ENCODE data around the gene C5orf24.
"Not testable (repeated sequence)": the region's sequence is repeated elsewhere in the genome, so short reads cannot be mapped to it uniquely, and the experiment has no call there.

C5orf24 gene

DNA sequence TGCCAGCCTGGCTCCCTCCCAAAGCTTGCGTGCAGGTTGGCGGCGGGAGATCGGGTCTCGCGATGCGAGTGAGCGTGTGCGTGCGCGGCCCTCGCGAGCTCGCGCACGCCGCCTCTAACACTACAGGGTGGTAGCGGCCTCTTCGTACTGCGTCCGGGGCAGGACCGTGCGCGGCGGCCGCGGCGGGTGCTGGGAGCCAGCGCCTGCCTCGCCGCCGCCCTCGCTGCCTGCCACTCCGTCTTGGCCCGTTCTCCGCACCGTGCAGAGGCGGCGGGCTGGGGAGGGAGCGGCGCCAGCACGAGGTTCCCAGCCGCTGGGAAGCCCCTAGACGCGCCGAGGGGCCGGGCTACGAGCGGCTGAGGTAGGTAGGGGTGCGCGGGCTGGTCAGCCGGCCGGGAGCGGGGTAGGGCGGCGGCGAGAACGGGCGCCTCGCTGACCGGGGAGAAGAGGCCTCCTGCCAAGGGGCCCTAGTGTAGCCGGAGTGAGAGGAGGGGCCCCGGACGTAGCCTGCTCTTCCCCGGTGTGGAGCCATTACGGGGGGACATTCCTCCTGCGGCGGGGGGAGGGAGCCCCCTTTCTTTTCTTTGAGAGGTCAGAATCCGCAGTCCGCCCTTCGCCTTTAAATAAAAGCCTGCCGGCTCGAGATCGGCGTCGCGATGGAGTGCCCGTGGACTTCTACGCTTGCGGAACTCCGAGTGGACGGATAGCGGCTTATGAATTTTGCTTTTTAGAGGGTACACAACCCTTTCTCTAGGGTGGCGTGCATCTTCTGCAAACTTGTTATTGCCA lies at the start of gene C5orf24:
C5orf24 (plus strand) TSS at position 117 of the 789 bp plus-strand sequence. CDS start 8,933 bp downstream, outside the sequence.
- DNase-seq (ENCODE audit: low spot score): peak; percentile 93

DNA sequence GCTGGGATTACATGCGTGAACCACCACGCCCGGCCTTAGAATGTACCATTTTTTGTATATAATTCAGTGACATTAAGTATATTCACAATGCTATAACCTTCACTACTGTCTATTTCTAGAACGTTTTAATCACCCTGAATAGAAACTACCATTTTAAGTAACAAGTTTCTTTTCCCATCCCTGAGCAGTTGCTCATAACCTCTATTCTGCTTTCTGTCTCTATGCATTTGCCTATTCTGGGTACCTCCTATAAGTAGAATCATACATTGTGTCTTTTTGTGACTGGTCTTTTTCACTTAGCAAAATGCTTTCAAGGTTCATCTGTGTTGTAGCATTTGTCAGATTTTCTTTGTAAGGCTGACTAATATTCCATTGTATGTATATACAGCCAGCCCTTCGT lies 47.3 kb upstream of the C5orf24 start:
- DNase-seq (ENCODE audit: low spot score): no peak

DNA sequence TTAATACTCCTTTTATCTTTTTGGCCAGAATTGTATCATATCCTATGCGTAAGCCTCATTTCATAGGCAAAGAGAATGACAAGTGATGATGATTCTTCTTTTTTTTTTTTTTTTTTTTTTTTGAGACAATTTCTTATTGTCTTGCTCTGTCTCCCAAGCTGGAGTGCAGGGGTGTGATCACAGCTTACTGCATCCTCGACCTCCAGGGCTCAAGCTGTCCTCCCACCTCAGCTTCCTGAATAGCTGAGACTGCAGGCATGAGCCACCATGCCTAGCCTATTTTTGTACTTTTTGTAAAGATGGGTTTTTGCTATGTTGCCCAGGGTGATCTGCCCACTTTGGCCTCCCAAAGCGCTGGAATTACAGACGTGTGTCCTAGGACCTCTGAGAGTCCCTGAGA lies 41.9 kb upstream of the C5orf24 start:
- DNase-seq (ENCODE audit: low spot score): no peak

DNA sequence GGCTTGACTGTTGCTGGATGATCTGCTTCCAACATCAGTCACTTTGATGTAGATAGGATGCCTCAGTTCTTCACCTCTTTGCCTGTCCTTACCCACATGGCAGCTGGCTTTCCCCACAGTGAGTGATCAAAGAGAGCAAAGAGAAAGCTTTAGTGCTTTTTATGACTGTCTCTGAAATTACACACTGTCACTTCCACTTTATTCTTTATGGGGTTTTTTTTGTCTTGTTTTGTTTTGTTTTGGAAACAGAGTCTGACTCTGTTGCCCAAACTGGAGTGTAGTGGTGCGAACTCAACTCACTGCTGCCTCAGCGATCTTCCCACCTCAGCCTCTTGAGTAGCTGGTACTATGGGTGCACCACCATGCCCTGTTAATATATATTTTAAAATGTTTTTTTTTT lies 32.4 kb upstream of the C5orf24 start:
- DNase-seq (ENCODE audit: low spot score): peak; percentile 0

DNA sequence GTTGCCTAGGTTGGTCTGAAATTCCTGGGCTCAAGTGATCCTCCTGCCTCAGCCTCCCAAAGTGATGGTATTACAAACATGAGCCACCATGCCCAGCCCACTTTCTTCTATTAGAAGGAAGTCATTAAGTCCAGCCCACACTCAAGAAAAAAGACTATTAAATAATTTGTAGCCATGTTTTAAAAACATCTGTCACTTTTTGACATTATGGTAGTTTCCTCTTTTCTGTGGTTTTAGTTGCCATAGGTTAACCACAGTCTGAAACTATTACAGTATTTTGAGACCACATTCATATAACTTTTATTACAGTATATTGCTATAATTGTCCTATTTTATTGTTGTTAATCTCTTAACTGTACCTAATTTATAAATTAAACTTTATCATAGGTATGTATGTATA lies 31.9 kb upstream of the C5orf24 start:
- DNase-seq (ENCODE audit: low spot score): no peak

DNA sequence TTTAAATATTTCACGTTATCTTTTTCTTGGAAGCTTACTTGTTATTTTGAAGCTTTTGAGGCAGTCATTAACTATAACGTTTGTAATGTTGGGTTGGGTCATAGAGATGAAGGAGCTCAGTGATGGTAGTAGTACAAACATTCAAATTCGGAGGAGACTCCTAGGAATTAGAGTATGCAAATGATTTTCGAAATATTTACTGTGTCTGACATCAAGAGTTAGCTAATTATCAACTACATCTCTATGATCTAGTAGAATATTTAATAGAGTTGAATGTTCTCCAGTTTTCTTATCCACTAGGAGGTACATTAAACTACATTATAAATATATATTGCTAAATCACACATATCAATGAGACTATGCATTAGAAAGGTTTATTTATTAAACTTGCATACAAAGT lies 28.8 kb upstream of the C5orf24 start:
- no peak for DNase-seq (ENCODE audit: low spot score)

DNA sequence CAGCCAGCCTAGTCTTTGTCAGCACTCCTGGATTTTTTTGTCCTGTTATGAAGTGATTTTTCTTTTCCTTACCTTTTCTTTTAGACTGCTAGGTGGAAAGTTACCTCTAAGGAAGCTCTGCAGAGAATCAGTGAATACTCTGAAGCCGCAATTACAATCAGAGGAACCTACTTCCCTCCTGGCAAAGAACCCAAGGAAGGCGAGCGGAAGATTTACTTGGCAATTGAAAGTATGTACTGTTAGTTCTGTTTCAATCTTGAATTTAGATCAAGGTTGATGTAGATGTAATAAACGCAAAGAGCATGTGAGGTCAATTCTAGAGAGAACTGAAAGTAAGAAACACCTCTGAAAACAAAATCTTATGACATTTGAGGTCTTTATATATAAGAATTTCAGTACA lies 27.0 kb upstream of the C5orf24 start:
- no peak for DNase-seq (ENCODE audit: low spot score)

DNA sequence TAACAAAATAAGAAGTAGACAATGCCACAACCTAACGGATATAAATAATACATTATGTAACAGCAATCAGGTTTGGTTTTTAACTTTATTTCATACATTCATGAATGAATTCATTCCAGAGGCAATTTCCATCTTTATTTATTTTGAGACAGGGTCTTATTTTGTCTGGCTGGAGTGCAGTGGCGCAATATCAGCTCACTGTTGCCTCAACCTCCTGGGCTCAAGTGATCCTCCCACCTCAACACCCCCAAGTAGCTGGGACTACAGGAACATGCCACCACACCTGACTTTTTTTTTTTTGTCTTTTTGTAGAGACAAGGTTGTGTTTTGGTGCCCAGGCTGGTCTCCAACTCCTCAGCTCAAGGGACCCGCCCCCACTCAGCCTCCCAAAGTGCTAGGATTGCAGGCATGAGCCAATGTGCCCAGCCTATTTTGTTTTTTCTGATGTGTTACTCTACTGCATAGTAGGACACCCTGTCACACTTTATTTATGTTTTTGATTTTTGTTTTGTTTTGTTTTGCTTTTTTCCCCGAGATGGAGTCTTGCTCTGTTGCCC lies 26.3 kb upstream of the C5orf24 start:
- no peak for DNase-seq (ENCODE audit: low spot score)

DNA sequence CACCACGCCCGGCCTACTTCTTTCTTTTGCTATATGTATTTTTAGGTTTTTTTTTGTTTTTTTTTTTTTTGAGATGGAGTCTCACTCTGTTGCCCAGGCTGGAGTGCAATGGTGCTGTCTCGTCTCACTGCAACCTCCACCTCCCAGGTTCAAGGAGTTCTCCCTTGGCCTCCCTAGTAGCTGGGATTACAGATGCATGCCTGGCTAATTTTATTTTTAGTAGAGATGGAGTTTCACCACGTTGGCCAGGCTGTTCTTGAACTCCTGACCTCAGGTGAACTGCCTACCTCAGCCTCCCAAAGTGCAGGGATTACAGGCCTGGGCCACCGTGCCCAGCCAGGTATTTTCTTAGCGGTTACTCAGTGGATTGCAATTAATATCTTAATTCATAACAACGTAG lies 23.9 kb upstream of the C5orf24 start:
- DNase-seq (ENCODE audit: low spot score): no peak

DNA sequence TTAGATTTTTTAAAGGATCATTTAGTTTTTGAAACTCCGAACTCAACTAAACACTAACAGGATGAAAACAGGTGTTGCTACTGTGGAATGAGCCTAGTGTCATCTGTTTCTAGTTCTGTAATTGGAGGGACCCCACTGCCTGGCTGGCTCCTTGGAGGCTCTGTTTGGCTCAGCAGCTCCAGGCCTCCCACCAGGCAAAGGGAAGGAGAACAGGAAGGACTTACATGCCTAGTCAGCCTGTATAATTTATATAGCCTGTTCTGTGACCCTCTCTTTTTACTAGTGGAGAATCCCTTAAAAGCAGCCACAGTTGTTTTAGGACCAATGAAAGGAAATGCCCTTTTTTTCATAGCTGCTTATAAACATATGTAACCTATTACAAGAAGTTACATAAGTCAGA lies 21.1 kb upstream of the C5orf24 start:
- no peak for DNase-seq (ENCODE audit: low spot score)

DNA sequence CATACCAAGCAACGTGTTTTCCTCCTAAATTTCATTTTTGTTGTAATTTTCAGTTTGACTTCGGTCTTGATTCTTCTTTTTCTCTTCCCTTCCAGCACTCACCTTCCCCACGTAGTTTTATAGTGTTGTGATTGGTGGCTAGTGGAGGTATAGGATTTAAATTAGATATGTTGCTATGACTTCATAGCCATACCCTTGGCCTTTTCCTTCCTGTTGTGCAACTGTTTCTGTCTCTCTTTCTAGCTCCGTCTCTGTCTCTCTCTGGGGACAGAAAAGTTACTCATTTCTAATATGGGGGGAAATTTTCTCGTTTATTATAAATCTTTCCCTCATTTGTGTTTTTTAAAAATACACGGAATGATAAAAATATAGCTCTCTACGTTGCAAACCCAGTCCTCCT lies 20.6 kb upstream of the C5orf24 start:
- DNase-seq (ENCODE audit: low spot score): no peak

DNA sequence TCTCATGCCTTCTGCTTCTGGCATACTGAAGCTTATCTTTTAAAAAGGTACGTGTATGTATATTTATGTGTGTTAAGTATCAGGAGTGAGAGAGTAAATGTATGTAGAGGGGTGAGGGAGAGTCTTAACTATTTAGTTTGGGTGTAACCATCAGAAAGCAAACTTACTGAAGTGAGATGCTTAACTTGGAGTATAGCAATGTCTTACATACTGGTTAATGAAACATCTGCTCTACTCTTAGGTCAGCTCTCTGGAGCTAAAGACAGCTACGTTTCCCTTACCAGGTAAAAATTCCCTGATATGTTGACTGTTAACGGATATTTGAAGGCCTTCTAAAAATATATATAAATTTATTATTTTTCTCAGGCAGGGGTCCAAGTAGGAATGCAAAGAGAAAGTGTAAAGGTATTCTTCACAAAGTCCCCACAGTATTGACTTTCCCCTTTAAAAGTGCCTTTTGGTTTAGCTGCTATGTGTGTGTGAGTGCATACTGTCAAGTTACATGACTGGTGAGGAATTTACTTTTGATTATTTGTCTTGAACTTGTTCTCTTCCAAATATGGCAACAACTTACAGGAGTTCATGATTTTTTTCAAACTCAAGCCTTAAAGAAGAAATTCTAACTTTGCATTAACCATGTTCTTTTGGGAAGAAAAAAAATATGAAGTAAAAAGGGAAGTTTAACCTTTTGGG lies 12.3 kb upstream of the C5orf24 start:
- no peak for DNase-seq (ENCODE audit: low spot score)

DNA sequence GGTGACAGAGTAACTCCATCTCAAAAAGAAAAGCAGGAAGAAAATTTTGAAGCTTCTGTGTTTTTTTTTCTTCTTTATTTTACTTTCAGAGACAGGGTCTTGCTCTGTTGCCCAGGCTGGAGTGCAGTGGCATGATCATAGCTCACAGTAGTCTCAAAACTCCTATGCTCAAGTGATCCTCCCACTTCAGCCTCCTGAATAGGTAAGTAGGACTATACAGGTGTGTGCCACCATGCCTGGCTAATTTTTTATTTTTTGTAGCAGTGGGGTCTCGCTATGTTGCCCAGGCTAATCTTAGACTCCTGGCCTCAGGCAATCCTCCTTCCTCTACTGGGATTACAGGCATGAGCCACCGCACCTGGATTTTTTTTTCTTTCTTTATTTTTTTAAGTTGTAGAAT lies 10.1 kb upstream of the C5orf24 start:
- no peak for DNase-seq (ENCODE audit: low spot score)

DNA sequence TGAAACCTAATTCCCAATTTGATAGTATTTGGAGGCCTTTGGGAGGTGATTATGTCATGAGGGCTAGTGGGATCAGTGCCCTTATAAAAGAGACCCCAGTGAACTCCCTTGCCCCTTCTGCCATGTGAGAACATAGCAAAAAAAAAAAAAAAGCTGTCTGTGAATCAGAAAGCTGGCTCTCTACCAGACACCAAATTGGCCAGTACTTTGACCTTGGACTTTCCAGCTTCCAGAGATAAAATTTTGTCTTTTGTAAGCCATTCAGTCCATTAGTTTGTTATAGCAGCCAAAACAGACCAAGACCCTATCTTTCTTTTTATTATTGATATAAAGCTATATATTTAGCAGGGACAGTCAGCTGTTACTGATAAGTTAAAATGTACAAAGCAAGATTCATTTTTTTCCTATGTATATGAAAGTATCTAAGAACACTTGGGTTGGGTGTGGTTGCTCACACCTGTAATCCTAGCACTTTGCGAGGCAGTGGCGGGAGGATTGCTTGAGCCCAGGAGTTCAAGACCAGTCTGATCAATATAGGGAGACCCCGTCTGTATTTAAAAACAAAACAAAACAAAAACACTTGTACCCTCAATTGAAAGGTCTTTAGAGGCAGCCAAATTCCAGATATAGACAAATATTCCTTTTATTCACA lies 8.1 kb upstream of the C5orf24 start:
- no peak for DNase-seq (ENCODE audit: low spot score)

DNA sequence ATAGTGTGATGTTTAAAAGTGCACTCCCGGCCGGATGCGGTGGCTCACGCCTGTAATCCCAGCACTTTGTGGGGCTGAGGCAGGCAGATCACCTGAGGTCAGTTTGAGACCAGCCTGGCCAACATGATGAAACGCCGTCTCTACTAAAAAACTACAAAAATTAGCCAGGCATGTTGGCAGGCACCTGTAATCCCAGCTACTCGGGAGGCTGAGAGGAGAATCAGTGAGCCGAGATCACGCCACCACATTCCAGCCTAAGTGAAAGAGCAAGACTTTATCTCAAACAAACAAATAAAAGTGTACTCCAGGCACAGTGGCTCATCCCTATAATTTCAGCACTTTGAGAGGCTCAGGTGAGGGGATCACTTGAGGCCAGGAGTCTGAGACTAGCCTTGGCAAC lies 7.4 kb upstream of the C5orf24 start:
- DNase-seq (ENCODE audit: low spot score): not testable (repeated sequence)

DNA sequence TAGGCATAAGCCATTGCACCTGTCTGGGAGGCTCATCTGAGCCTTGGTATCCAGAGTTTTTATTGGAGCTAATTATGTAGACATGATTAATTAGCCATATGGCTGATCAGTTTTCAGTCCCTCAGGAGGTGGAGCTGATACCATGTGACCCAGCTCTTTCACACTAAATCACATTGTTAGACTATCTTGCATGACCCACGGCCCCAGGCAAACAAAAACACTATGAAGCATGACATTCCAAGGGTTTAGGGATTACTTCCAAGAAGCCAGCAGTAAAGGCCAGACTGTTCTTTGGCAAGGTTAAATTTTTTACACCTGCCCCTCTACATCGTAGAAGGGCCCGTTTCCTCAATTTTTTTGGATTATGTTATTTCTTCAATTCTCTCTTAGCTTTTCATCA lies 5.0 kb upstream of the C5orf24 start:
- no peak for DNase-seq (ENCODE audit: low spot score)

DNA sequence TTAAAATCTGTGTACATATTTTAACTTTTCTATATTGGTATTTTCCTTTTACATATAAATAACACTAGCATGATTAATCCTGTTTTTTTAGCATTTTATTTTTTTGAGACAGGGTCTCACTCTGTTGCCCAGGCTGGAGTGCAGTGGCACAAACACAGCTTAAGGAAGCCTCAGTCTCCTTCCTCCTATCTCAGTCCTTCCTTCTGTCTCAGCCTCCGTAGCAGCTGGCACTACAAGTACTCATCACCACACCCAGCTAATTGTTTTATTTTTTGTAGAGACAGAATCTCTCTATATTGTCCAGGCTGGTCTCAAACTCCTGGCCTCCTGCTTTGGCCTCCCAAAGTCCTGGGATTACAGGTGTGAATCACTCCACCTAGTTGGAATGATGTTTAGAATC lies 1.5 kb upstream of the C5orf24 start:
- DNase-seq (ENCODE audit: low spot score): no peak

DNA sequence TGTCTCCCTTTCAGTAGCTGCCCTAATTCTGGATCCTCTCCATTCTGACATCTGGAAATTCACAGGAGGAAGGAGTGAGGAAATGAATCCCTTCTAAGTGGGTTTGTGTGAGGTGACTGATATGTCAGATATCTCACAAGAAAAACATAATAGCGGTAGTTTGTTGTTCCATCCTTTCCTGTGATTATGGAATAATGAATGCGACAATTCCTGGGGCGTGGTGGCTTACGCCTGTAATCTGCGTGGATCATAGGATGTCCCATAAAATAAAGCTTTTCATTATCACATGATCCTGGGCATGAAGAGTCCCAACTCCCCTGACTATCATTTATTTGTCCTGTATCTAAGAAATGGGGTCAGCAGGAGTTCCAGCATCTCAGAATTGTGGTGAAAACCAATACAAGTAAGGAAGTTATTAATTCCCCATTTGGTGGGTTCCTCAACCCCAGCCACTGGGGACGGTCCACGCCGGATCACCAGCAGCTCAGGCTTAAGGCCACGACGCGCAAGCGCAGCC lies 375 bp upstream of the C5orf24 start:
- no peak for DNase-seq (ENCODE audit: low spot score)

DNA sequence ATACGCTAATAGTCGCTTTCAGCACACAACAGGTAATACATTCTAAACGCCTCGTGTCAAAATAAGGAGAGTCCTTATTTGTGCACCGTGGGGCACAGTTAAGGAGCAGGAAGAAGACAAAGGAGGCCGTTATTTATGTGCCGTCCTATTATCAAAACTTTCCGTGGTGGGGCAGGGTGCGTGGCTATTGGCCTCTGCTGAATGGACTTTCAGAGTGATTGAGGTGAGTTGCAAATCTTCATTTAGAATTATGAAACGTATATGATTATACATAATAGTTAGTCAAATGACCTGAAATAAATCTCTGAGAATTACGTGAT lies 833 bp downstream of the C5orf24 start:
- DNase-seq (ENCODE audit: low spot score): peak; percentile 16

DNA sequence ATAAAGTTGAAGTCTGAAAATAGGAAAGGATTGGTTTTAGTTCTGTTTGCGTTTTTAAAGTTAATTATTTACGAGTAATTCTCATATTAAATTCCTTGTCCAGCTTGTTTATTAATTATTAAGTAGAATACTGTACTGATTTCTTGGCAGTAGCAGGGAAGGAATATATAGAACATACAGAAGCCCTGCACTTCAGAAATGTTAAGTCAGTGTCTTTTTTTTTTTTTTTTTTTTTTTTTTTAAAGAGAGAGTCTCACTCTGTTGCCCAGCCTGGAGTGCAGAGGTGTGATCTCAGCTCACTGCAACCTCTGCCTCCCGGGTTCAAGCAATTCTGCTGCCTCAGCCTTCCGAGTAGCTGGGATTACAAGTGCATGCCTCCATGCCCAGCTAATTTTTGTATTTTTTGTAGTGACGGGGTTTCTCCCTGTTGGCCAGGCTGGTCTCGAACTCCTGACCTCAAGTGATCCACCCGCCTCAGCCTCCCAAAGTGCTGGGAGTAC lies 3.7 kb downstream of the C5orf24 start:
- DNase-seq (ENCODE audit: low spot score): not testable (repeated sequence)

DNA sequence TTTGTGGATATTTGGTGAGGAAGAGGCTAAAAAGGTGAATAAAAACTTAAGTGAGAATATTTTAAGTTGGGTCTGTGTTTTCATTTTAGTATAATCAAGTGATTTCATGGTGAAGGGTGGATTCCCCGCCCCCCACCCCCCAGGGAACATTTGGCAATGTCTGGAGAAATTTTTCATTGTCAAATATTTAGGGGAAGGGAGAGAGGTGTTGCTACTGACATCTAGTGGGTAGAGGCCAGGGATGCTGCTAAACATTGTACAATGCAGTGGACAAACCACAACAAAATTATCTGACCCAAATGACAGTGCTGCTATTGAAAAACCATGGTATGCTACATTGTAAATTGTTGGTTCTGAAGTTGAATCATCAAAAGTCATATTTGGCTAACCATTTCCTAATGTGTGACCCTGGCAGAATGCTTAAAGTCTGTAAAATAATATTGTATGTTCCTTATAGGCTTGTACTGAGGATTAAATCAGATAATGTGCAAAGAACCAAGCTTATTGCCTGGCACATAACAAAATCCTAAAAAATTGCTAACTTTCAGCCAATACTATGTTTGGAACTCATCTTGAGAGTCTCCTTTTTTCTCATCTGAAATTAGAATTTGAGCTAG lies 5.6 kb downstream of the C5orf24 start:
- DNase-seq (ENCODE audit: low spot score): no peak

DNA sequence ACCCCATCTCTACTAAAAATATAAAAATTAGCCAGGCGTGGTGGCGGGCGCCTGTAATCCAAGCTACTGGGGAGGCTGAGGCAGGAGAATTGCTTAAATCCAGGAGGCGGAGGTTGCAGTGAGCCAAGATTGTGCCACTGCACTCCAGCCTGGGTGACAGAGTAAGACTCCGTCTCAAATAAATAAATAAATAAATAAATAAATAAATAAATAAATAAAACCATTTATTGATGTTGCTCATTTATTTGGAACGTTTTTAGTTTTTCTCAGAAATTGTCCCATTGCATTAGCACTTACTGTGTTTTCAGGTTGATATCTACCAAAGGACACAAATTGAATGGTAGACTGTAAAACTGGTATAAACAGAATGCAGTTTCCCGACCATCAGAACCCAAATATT lies 10.7 kb downstream of the C5orf24 start:
- DNase-seq (ENCODE audit: low spot score): not testable (repeated sequence)

All from CD4-positive, alpha-beta T cell treated with Interleukin-15 for 4 hours (primary cell).